Endodermal cell (in vitro differentiated cells): ENCODE results near the gene PTPRH. TPM values are rescaled to one million over a fixed set of nuclear protein-coding genes. Genes with fewer than 3 reads are reported as not detected.

Source experiments
- DNase-seq: peaks from one replicate; pipeline ENCODE4 v3.0.0-alpha.2; 2017
- H3K27ac ChIP-seq: 2 replicates; pipeline ENCODE4 v1.5.1; 2013; ENCODE audit warnings: mild to moderate bottlenecking, low read depth, low read length, moderate library complexity
- H3K27me3 ChIP-seq: 2 replicates; pipeline ENCODE4 v1.6.1; 2013; ENCODE audit warnings: mild to moderate bottlenecking, low read length, moderate library complexity; ENCODE audit not compliant: insufficient read depth, control insufficient read depth, poor library complexity, severe bottlenecking
- H3K36me3 ChIP-seq: 2 replicates; pipeline ENCODE4 v1.7.0; 2013; ENCODE audit warnings: mild to moderate bottlenecking, low read length, moderate library complexity; ENCODE audit not compliant: control insufficient read depth, insufficient read depth
- H3K4me1 ChIP-seq: one replicate; pipeline ENCODE4 v1.7.0; 2013; ENCODE audit warnings: low read length; ENCODE audit not compliant: control insufficient read depth, insufficient read depth
- H3K4me3 ChIP-seq: 2 replicates; pipeline ENCODE4 v1.5.1; 2013; ENCODE audit warnings: mild to moderate bottlenecking, low read length, moderate library complexity
- H3K9ac ChIP-seq: 2 replicates; pipeline ENCODE4 v1.6.1; 2013; ENCODE audit warnings: mild to moderate bottlenecking, low read length, moderate library complexity; ENCODE audit not compliant: poor library complexity, severe bottlenecking; ENCODE audit errors: extremely low read depth
- H3K9me3 ChIP-seq: 2 replicates; pipeline ENCODE4 v1.6.1; 2013; ENCODE audit warnings: mild to moderate bottlenecking, low read length, moderate library complexity; ENCODE audit not compliant: control insufficient read depth
- H3K27ac Mint-ChIP-seq: 2 replicates; pipeline ENCODE4 v1.8.0; 2020; ENCODE audit warnings: mixed read lengths
- H3K27me3 Mint-ChIP-seq: 2 replicates; pipeline ENCODE4 v1.8.0; 2021; ENCODE audit warnings: mild to moderate bottlenecking, mixed read lengths; ENCODE audit not compliant: insufficient read depth
- H3K36me3 Mint-ChIP-seq: 2 replicates; pipeline ENCODE4 v1.8.0; 2020; ENCODE audit warnings: low read depth, mixed read lengths
- H3K4me1 Mint-ChIP-seq: 2 replicates; pipeline ENCODE4 v1.8.0; 2020; ENCODE audit warnings: mixed read lengths
- H3K4me3 Mint-ChIP-seq: 2 replicates; pipeline ENCODE4 v1.8.0; 2020; ENCODE audit warnings: mild to moderate bottlenecking, moderate library complexity, mixed read lengths
- H3K9me3 Mint-ChIP-seq: 2 replicates; pipeline ENCODE4 v1.8.0; 2020; ENCODE audit warnings: mild to moderate bottlenecking, mixed read lengths
- CTCF ChIP-seq: fragments of 200-600 bp; sonication (generic); conservative IDR thresholded peaks from 2 replicates; pipeline ENCODE4 v1.5.0; 2021; ENCODE audit warnings: antibody characterized with exemption, mild to moderate bottlenecking
- WGBS, 2 experiments: methylation state at CpG; one replicate each; pipeline versions ENCODE4 v1.1.5 to v1.1.7; 2013; ENCODE audit warnings: missing lambda C conversion rate in 2 of 2, mixed read lengths in 1 of 2; ENCODE audit not compliant: insufficient coverage in 1 of 2, insufficient read length in 1 of 2; 5-methylcytosine and 5-hydroxymethylcytosine counted together
- total RNA-seq, 2 donors: library from RNA; stranded (reverse); fragmentation: NEBNext Ultra II Directional in 1 of 2; extraction: Animal tissue kit (Norgen Biotek cat#: 25700) in 1 of 2; gene quantifications; 2 replicates in 1 of 2; 3 replicates in 1 of 2; pipeline ENCODE4 v1.2.1, GENCODE V29; 2021

The PTPRH gene
- total RNA-seq, 2 donors from 2014 or later, result not detected

GRCh38 chr19:55228403-55229031, 19.2 kb upstream of the PTPRH start, which contains the start of gene TMEM86B:
Gene TMEM86B (minus strand): TSS chr19:55228763. CDS start chr19:55228741, 22 bp downstream.
- Mint-ChIP-seq H3K27me3 (no peaks in the 10 kb centered on the region), H3K27ac (peak within 1 kb of the TSS; percentile 58), H3K9me3 (no peaks in the 10 kb centered on the region), H3K4me1 (peaks cover 7% of the 10 kb centered on the region), H3K36me3 (peaks cover 29% of the 10 kb centered on the region), H3K4me3 (no peak within 1 kb of the TSS)
- peaks cover 16% of the 10 kb centered on the region for H3K36me3 ChIP-seq
- H3K9ac ChIP-seq, result no peak within 1 kb of the TSS
- H3K9me3 ChIP-seq, result no peaks in the 10 kb centered on the region
- no peak within 1 kb of the TSS for H3K27ac ChIP-seq
- DNase-seq, result no peak
- WGBS, 2 experiments, result 86 to 91% methylated on average over 4 to 12 of the region's 12 CpGs
- peaks cover 5% of the 10 kb centered on the region for H3K4me1 ChIP-seq
- no peak for TF ChIP-seq CTCF
- H3K4me3 ChIP-seq, result no peak within 1 kb of the TSS
- H3K27me3 ChIP-seq, result no peaks in the 10 kb centered on the region

- Mint-ChIP-seq H3K9me3 (no peaks in the 10 kb centered on the region), H3K27ac (peak overlapping the region; percentile 58), H3K27me3 (no peaks in the 10 kb centered on the region), H3K4me3 (no peak overlapping the region), H3K36me3 (peaks cover 24% of the 10 kb centered on the region), H3K4me1 (peaks cover 7% of the 10 kb centered on the region)
- no peak for TF ChIP-seq CTCF
- Histone ChIP-seq H3K9me3 (no peaks in the 10 kb centered on the region), H3K36me3 (peaks cover 11% of the 10 kb centered on the region), H3K27ac (no peak overlapping the region), H3K9ac (no peak overlapping the region), H3K27me3 (no peaks in the 10 kb centered on the region), H3K4me3 (no peak overlapping the region), H3K4me1 (peaks cover 5% of the 10 kb centered on the region)
- 88 to 94% methylated on average over 13 to 17 of the region's 17 CpGs for WGBS, 2 experiments
- DNase-seq, result no peak
These were observed 18.7 kb upstream of the PTPRH start for GRCh38 chr19:55228015-55228391.

GRCh38 chr19:55227241-55228014, 18.1 kb upstream of the PTPRH start:
- H3K36me3 Mint-ChIP-seq, result peaks cover 18% of the 10 kb centered on the region
- no peaks in the 10 kb centered on the region for H3K9me3 Mint-ChIP-seq
- no peak for TF ChIP-seq CTCF
- 93 to 94% methylated on average over 6 to 25 of the region's 25 CpGs for WGBS, 2 experiments
- peaks cover 5% of the 10 kb centered on the region for H3K4me1 ChIP-seq
- H3K4me3 ChIP-seq, result no peak overlapping the region
- peaks cover 5% of the 10 kb centered on the region for H3K36me3 ChIP-seq
- no peak overlapping the region for H3K4me3 Mint-ChIP-seq
- peak overlapping the region; percentile 58 for H3K27ac Mint-ChIP-seq
- H3K9me3 ChIP-seq, result no peaks in the 10 kb centered on the region
- no peaks in the 10 kb centered on the region for H3K27me3 Mint-ChIP-seq
- H3K4me1 Mint-ChIP-seq, result peaks cover 7% of the 10 kb centered on the region
- DNase-seq, result no peak
- no peaks in the 10 kb centered on the region for H3K27me3 ChIP-seq
- no peak overlapping the region for H3K9ac ChIP-seq
- no peak overlapping the region for H3K27ac ChIP-seq
